Activated CD8-positive, alpha-beta memory T cell treated with anti-CD3 and anti-CD28 coated beads, Interleukin-2, amount 50 U/mL, for 48 hours (primary cell): ENCODE measurements around the gene ITGAL.
"Not testable (repeated sequence)": the region's sequence is repeated elsewhere in the genome, so short reads cannot be mapped to it uniquely, and the experiment has no call there.

ENCODE experiments used
- DNase-seq: peaks from one replicate; pipeline ENCODE4 v3.0.0-alpha.2; 2020

The ITGAL gene

GRCh38 chr16:30528799-30529457, 56.4 kb downstream of the ITGAL start:
- DNase-seq = no peak

DNA sequence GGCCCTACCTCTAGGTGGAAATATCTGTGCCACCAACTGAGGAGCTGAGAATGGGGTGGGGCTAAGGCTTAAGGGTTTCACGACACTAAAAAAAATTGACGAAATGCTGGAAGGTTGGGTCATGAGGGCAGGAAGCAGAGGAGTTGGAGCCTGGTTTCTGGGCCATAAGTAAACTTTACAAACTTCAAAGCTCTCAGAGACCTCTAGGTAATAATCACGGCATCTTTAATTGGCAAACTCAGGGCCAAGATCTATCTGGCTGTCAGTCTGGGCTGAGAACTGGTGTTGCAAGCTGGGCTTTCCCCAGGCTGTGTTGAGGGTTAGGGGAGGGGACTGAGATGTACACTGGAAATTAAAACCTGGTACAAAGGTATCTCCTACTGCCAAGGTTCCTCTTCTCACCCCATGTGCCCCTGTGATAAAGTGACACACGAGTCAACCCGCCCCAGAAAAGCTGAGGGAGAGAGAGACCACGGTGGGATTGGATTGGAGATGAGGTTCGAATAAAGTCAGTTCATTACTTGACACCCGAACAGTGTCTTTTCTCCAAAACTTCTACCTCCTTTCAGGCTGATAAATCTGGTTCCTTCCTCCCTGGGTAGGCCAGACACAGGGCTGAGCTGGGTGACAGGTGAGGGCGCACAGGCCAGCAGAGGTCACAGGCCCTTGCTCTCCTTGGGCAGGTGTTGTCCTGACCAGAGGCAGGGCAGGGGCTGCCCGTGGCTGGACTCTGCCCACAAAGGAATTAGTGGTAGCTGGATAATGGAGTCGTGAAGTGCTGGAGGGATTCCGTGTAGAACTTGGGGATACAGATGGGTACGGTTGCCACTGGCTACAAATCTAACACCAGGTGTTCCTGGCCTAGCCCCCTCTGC, 57.9 kb downstream of the ITGAL start:
- no peak for DNase-seq

- peak; percentile 43 for DNase-seq
Measured at GRCh38 chr16:30532285-30533145, 60.0 kb downstream of the ITGAL start.

DNA sequence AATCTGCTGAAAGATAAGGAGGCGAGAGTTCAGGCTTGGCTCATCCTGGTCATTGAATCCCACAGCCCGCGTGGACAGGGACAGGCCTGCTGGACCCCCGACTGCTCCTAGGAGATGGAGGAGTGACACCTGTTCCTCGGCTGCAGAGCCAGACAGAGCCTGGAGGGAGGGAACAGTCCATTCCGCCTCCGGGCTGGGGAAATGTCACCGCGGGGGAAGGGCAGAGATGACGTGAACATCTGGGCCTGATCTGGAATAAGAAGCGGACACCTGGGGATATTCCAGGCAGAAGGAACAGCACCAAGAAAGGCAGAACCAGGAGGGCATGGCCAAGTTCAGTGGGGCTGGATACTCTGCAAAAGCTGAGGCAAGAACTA, 60.6 kb downstream of the ITGAL start:
- peak; percentile 51 for DNase-seq

GRCh38 chr16:30533748-30534367, 61.3 kb downstream of the ITGAL start:
- DNase-seq = peak; percentile 70

DNA sequence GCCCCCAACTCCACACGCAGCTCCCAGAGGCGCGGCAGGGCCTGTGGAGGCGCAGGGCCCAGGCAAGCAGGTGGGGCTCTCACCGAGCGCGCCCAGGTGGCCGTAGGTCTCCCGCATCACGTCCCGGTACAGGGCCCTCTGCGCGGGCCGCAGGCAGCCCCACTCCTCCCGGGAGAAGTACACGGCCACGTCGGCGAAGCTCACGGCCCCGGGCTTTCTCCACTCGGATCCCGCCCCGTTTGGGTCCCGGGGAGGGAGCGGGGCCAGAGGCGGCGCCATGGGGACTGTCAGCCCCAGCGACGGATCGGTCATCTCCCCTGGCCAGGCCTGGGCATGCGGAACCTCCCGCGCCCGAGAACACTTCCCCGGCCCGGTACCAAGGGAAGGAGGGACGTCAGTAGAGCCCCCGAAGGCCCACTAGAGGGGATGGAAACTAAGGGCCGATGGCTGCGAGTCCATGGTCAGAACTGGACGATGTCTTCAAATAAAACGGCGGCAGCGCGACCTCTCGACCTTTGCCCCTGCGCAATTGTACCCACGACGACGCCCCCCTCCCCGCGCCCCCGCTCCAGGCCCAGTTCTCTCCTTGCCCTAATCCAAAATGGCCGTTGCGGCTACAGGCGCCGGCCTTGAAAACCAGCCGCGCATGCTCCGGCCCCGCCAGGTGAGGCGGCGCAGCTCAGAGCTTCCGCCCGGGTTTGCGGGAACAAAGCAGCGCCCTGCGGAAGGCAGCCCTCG, 62.0 kb downstream of the ITGAL start, which contains the start of gene ZNF747:
Gene ZNF747 (minus strand): TSS at position 491 of the 738 bp plus-strand sequence. CDS start 179 bp downstream, at position 312.
- DNase-seq = peak; percentile 95

DNA sequence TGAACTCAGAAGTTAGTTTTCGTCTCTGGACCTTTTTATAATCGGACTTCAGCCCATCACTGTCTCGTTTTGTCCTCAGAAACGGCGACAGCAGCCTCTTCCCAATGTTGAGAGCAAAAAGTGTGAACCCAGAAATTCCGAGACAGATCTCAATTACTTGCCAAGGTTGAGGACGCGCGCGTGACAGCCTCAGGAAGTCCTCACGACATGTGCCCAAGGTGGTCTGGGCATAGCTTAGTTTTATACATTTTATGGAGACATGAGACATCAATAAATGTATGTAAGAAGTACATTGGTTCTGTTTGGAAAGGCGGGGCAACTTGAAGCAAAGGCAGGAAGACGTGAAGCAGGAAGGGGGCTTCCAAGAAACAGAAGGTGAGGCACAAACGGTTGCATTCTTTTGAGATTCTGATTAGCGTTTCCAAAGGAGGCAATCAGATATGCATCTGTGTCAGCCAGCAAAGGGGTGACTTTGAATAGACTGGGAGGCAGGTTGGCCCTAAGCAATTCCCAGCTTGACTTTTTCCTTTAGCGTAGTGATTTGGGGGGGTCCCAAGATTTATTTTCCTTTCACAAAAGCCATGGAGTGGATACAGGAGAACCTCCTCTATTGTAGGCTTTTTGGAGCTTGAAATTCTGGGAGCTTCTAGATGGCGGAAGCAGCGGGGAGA, 62.7 kb downstream of the ITGAL start:
- peak; percentile 58 for DNase-seq

- peak; percentile 83 for DNase-seq
Measured at GRCh38 chr16:30535777-30536190, 63.2 kb downstream of the ITGAL start.

DNA sequence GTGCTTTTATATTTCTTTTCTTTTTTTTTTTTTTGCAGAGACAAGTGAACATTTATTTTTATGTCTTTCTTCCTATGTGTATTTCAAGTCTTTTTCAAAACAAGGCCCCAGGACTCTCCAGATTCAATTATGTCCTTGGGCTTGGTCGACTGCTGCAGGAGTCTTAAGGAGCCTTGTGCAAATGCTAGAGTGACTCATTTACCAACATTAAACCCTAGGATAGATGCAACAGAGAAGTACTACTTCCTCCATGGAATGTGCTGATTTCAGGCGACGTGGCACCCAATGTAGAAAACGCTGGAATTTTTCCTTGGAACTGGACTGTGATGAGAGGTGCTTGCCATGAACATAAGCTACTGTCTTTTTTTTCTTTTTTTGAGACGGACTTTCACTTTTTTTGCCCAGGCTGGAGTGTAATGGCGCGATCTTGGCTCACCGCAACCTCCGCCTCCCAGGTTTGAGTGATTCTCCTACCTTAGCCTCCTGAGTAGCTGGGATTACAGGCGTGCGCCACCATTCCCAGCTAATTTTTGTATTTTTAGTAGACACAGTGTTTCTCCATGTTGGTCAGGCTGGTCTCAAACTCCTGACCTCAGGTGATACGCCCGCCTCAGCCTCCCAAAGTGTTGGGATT, 64.0 kb downstream of the ITGAL start:
- DNase-seq = peak; percentile 48

DNA sequence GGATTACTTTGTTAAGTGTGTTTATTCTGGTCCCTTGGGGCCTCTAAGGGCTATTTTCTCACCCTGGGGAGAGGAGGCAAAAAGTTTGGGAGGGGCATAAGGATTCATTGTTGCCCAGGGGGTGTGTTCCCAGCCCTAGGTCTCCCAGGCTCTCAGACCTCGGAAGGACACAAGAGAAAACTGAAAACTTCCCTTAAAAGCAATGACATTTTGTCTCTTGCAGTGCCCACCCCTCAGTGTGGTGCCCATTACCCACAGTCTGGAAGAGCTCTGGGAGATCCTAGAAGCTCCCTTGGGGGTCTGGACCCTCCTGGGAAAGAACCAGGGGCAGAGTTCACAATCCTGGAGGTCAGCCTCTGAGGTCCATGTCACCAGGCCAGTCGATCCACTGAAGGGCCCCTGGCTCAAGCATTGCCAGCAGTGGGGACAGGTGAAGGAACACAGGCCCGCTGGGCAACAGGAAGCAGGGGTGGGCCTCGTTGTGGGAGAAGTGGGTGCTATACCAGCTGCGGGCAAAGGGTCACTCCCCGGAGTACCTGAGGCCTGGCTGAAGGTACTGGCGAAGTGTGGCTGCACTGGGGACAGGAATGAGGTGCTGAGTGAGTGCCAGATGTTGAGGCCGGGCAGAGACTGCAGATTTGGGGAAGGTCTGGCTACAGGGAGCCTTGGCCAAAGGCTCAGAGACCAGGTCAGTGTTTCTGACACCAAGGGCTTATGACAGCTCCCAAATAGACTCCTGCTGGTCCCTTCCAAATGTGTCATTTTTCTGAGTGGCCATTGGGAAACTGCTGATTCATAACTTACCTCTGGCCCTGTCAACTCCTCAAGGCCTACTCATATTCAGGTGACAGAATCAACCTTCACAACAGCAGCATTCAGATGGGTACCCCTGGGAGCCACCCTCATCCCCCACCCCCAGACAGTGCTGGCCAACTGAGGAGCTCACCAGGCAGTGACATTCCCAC, 66.7 kb downstream of the ITGAL start:
- no peak for DNase-seq

DNA sequence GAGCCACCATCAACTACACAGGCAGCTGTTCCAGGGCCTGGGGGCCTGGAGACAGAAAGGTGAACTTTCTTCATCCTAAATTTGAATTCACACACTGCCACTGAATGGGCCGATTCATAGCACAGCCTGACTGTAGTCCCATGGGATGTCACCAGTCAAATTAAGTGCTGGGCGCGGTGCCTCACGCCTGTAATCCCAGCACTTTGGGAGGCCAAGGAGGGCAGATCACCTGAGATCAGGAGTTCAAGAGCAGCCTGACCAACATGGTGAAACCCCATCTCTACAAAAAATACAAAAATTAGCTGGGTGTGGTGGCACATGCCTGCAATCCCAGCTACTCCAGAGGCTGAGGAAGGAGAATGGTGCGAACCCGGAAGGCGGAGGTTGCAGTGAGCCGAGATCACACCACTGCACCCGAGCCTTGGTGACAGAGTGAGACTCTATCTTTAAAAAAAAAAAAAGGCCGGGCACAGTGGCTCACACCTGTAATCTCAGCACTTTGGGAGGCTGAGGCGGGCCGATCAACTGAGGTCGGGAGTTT, 67.5 kb downstream of the ITGAL start:
- not testable (repeated sequence) for DNase-seq

- DNase-seq = not testable (repeated sequence)
Measured at GRCh38 chr16:30540916-30541464, 68.4 kb downstream of the ITGAL start.

DNA sequence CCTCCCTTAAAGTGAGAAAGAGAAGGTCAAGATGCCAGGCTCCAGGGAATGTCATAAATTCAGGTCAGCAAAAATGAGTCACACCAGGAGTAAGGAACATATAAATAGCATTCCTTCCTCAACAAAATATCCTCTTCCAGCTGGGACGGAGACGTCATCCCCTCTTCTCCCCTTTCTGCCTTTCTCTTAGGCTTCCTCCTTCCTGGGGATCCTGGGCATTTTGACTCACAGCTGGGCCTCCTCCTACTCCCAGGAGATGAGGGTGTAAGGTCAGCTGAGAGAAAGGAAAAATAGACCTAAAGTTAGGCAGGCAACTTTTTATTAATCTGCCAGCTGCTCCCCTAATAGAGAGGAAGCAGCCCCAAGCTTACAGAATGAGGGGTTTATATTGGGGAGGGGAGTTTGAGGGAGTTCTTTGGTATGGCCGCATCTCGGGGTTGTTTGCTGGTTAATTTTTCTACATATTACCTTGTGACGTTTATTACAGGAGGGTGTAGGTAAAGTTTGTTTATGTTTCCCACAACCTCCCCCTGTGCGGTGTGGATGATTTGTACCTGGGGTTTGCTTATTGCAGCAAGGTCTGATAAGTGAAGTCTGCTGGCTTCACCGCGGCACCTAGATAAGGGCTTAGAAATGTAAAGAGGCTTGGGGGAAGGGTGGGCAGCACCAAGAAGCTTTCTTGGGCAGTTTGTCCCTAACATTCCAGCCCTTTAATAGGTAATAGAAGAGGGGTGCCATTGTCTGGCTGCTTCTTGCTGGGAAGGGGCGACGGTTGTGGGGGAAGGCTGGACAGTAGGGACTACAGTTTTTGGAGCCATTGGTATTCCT, 69.2 kb downstream of the ITGAL start:
- DNase-seq = no peak

- DNase-seq = no peak
Measured at GRCh38 chr16:30543067-30543466, 70.5 kb downstream of the ITGAL start.

GRCh38 chr16:30546115-30546514, 73.6 kb downstream of the ITGAL start:
- no peak for DNase-seq

- DNase-seq = no peak
Measured at GRCh38 chr16:30548416-30549253, 76.1 kb downstream of the ITGAL start.

GRCh38 chr16:30551781-30552180, 79.2 kb downstream of the ITGAL start:
- peak; percentile 74 for DNase-seq
